GM12878 (cell line): ENCODE results near the gene ARTN. TPM values are rescaled to one million over a fixed set of nuclear protein-coding genes. Genes with fewer than 3 reads are reported as not detected.

Source experiments
- ATAC-seq: fragments of 200-7000 bp; cut with Tn5 transposase; 3 replicates; pipeline ENCODE4 v1.9.1; 2020; ENCODE audit warnings: mild to moderate bottlenecking, moderate library complexity
- BruUV-seq: library from RNA; stranded (reverse); fragments of 400-500 nt; replicated peaks from 2 replicates; lab custom pipeline; 2021; lab: Mats Ljungman, UMichigan
- CTCF ChIA-PET: fragments of 300-600 bp; sonication (Branson Sonifier 250); formaldehyde crosslinking; extraction: SDS; loops from one replicate; lab custom pipeline; 2021; ENCODE audit warnings: inconsistent platforms; lab: Yijun Ruan, JAX
- POLR2A ChIA-PET: fragments of 350-600 bp; formaldehyde crosslinking; extraction: SDS; loops from one replicate; lab custom pipeline; 2021; ENCODE audit warnings: inconsistent platforms; lab: Charles Lee
- RAD21 ChIA-PET: fragments of 300-600 bp; sonication (Branson Sonifier 250); formaldehyde crosslinking; loops from one replicate; lab custom pipeline; 2023; ENCODE audit warnings: antibody characterized with exemption; ENCODE audit not compliant: unreplicated experiment; lab: Charles Lee
- SMC1A ChIA-PET: fragments of 300-600 bp; sonication (Branson Sonifier 250); formaldehyde crosslinking; loops from one replicate; lab custom pipeline; 2023; ENCODE audit not compliant: unreplicated experiment, uncharacterized antibody; lab: Charles Lee
- DNase-seq: peaks from one replicate; pipeline ENCODE4 v3.0.0-alpha.2; 2011; ENCODE audit warnings: low read depth, low spot score
- FAIRE-seq: peaks from 3 replicates; lab custom pipeline; 2011; peaks lifted over from hg19 to GRCh38; lab: Jason Lieb, UNC
- H2AFZ ChIP-seq: 2 replicates; pipeline ENCODE4 v1.6.0; 2011; ENCODE audit warnings: low read depth, low read length, control low read depth; ENCODE audit not compliant: control insufficient read depth
- H3K27ac ChIP-seq: 2 replicates; pipeline ENCODE4 v1.5.1; 2011; ENCODE audit warnings: control low read depth; ENCODE audit not compliant: control insufficient read depth, insufficient read depth
- H3K27me3 ChIP-seq, 2 experiments: replicated peaks in 1 of 2; 2 replicates each; pipeline versions ENCODE4 v1.6.0 to v1.6.1; 2011; ENCODE audit warnings: low read length in 1 of 2; ENCODE audit not compliant: control insufficient read depth in 2 of 2, insufficient read depth in 2 of 2
- H3K36me3 ChIP-seq, 2 experiments: 2 replicates each; pipeline ENCODE4 v1.5.1; 2011; ENCODE audit warnings: low read length in 1 of 2; ENCODE audit not compliant: control insufficient read depth in 2 of 2, insufficient read depth in 2 of 2
- H3K4me1 ChIP-seq: 2 replicates; pipeline ENCODE4 v1.6.1; 2011; ENCODE audit warnings: mild to moderate bottlenecking, low read length, moderate library complexity, mixed read lengths; ENCODE audit not compliant: control insufficient read depth, insufficient read depth
- H3K4me2 ChIP-seq: 2 replicates; pipeline ENCODE4 v1.6.0; 2011; ENCODE audit warnings: control low read depth; ENCODE audit not compliant: control insufficient read depth, insufficient read depth
- H3K4me3 ChIP-seq: fragments of 200-600 bp; sonication (generic); 2 replicates; pipeline ENCODE4 v1.5.1; 2016
- H3K79me2 ChIP-seq: 2 replicates; pipeline ENCODE4 v1.6.0; 2011; ENCODE audit warnings: low read length; ENCODE audit not compliant: control insufficient read depth, insufficient read depth
- H3K9ac ChIP-seq: 2 replicates; pipeline ENCODE4 v1.8.0; 2011; ENCODE audit warnings: low read length, control low read depth, mixed read lengths; ENCODE audit not compliant: control insufficient read depth, insufficient read depth
- H3K9me3 ChIP-seq: replicated peaks from 3 replicates; pipeline ENCODE4 v1.5.1; 2011; ENCODE audit warnings: mild to moderate bottlenecking, low read length; ENCODE audit not compliant: control insufficient read depth, insufficient read depth
- H4K20me1 ChIP-seq: 2 replicates; pipeline ENCODE4 v1.6.0; 2011; ENCODE audit not compliant: control insufficient read depth, insufficient read depth
- ASH2L ChIP-seq: fragments of 300-600, 200-600 bp; sonication (generic); IDR thresholded peaks from 2 replicates; pipeline ENCODE4 v1.6.1; 2017; ENCODE audit warnings: low read depth, mild to moderate bottlenecking, borderline replicate concordance
- BCL11A ChIP-seq: IDR thresholded peaks from 2 replicates; pipeline ENCODE4 v1.6.1; 2011; ENCODE audit warnings: low read depth, low read length
- BMI1 ChIP-seq: fragments of 450-650 bp; IDR thresholded peaks from 2 replicates; pipeline ENCODE4 v1.6.1; 2016; ENCODE audit warnings: mild to moderate bottlenecking, moderate library complexity, borderline replicate concordance
- EED ChIP-seq: sonication (generic); IDR thresholded peaks from 2 replicates; pipeline ENCODE4 v1.6.1; 2016; ENCODE audit warnings: antibody characterized with exemption, low read depth
- FOXM1 ChIP-seq: IDR thresholded peaks from 2 replicates; pipeline ENCODE4 v1.6.1; 2012; ENCODE audit warnings: low read depth, mild to moderate bottlenecking, inconsistent platforms, low read length, moderate library complexity
- HDAC2 ChIP-seq: fragments of 200-600 bp; sonication (generic); IDR thresholded peaks from 2 replicates; pipeline ENCODE4 v1.6.1; 2017
- MTA3 ChIP-seq: IDR thresholded peaks from 2 replicates; pipeline ENCODE4 v1.6.1; 2012; ENCODE audit warnings: low read length, inconsistent platforms, borderline replicate concordance
- POLR2AphosphoS2 ChIP-seq: IDR thresholded peaks from 2 replicates; pipeline ENCODE4 v1.6.1; 2011; ENCODE audit warnings: low read depth, mild to moderate bottlenecking, low read length, improper control_type of control experiment, moderate library complexity
- RAD51 ChIP-seq: fragments of 450-650 bp; IDR thresholded peaks from 2 replicates; pipeline ENCODE4 v1.6.1; 2016; ENCODE audit warnings: moderate library complexity, mild to moderate bottlenecking, inconsistent platforms
- SMC3 ChIP-seq: IDR thresholded peaks from 2 replicates; pipeline ENCODE4 v1.6.1; 2011; ENCODE audit warnings: low read length, improper control_type of control experiment, borderline replicate concordance
- SPI1 ChIP-seq: IDR thresholded peaks from 2 replicates; pipeline ENCODE4 v1.6.1; 2011; ENCODE audit warnings: low read depth, mild to moderate bottlenecking, low read length, moderate library complexity, borderline replicate concordance; ENCODE audit not compliant: insufficient read depth
- TBL1XR1 ChIP-seq: IDR thresholded peaks from 2 replicates; pipeline ENCODE4 v1.6.1; 2012; ENCODE audit warnings: low read depth, low read length, improper control_type of control experiment
- TCF7 ChIP-seq: IDR thresholded peaks from 2 replicates; pipeline ENCODE4 v1.6.1; 2014; ENCODE audit warnings: antibody characterized with exemption, borderline replicate concordance
- YY1 ChIP-seq: IDR thresholded peaks from 2 replicates; pipeline ENCODE4 v1.6.1; 2011; ENCODE audit warnings: low read depth, mild to moderate bottlenecking, low read length
- ZSCAN29 ChIP-seq: fragments of 450-650 bp; IDR thresholded peaks from 2 replicates; pipeline ENCODE4 v1.6.1; 2017; ENCODE audit warnings: mild to moderate bottlenecking, moderate library complexity
- WGBS: methylation state at CpG from one replicate; pipeline ENCODE4 v1.1.6; 2016; ENCODE audit warnings: low lambda C conversion rate; ENCODE audit not compliant: insufficient replicate concordance, insufficient coverage; ENCODE audit errors: missing lambda C conversion rate; 5-methylcytosine and 5-hydroxymethylcytosine counted together
- in situ Hi-C: fragments of 300-500 bp; cut with MboI; formaldehyde crosslinking; loops from 9 replicates; pipeline ENCODE4 v1.14.3; 2018; ENCODE audit warnings: mixed read lengths
- intact Hi-C: fragments of 100-400 bp; cut with micrococcal nuclease; formaldehyde crosslinking; loops from one replicate; pipeline ENCODE4 v1.14.2; 2022; ENCODE audit not compliant: unreplicated experiment
- polyA plus RNA-seq, 11 experiments: library from polyadenylated mRNA; depleted of rRNA in 4 of 11; unstranded in 6 of 11; stranded (reverse) in 5 of 11; fragments of >200 nt; fragmentation: Nextera tagmentation in 4 of 11; fragmentation: Illumina TruSeq in 1 of 11; extraction: Ambion mirVana in 4 of 11; extraction: Trizol in 1 of 11; gene quantifications; 1 replicate in 1 of 11; 2 replicates in 10 of 11; pipeline versions ENCODE4 v1.2.1 to v1.2.3, GENCODE V29; 2011 to 2016; ENCODE audit warnings: inconsistent platforms in 2 of 11, missing spikeins in 2 of 11, low read depth in 1 of 11
- total RNA-seq, 4 experiments: library from RNA; depleted of rRNA in 3 of 4; stranded (reverse); fragments of >200 nt in 3 of 4; fragmentation: Illumina TruSeq in 1 of 4; extraction: Trizol in 1 of 4; gene quantifications; 2 replicates each; pipeline versions ENCODE4 v1.2.1 to v1.2.3, GENCODE V29; 2013 to 2021
- TF ChIP-seq, protein P1 (sequence below): fragments of 450-650 bp; IDR thresholded peaks from 2 replicates; pipeline ENCODE4 v1.6.1; 2018; ENCODE audit warnings: mild to moderate bottlenecking, low read depth, moderate library complexity; ENCODE audit not compliant: partially characterized antibody

The ARTN gene
- total and polyA plus RNA-seq, 10 of the 15 experiments (the other 5 are each of a cell fraction or from before 2014, with no cell fraction given): 0.06 to 2.1 (median 0.34) TPM; not detected in 1

DNA sequence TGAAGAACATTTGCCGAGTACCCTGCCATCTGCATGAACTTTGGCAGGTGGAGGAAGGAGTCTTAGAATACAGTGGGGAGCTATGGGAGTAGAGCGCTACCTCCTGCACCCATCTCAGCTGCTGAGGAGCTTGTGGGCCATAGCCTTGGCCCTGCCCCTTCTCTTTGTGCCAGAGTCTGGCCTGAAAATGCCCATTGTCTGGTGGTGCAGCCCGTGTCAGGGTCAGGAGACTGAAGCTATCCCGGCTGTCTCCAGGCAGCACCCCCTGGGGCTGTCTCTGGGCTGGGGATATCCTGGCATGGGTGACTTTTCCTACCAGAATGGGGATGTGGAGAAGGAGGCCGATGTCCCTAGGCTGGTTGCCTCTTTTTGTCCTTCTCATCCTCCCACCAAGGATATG lies 20.4 kb downstream of the ARTN start (continued):
- TF ChIP-seq TBL1XR1 (no peak), BMI1 (no peak), YY1 (no peak)

DNA sequence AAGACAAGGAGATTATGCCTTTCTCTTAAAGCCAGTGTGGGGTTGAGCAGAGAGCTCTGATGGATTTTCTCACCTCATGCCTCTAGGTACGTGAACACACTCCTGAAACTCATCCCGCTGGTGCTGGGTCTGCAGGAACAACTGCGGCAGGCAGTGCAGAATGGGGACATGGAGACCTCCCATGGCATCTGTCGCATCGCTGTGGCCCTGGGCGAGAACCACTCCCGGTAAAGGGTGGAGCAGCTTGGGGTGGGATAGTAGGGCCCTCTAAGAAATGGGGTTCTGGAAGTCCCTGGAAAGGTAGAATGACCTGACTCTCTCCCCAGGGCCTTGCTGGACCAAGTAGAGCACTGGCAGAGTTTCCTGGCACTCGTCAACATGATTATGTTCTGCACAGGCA lies 22.6 kb downstream of the ARTN start:
- ChIA-PET SMC1A (interaction anchor here (0.9 kb wide), 1 partner anchor 32 kb away, joined by 3 read pairs; no protein-coding TSS in a partner anchor), POLR2A (no interaction called here), RAD21 (interaction anchor here (0.9 kb wide), 1 partner anchor 10 kb away, joined by 3 read pairs; no protein-coding TSS in a partner anchor), CTCF (interaction anchor here (1.6 kb wide), 1 partner anchor 11 kb away, joined by 3 read pairs; no protein-coding TSS in a partner anchor)
- no peak for FAIRE-seq
- BruUV-seq: no TSS peak
- peaks cover 0 to 12% of the 10 kb centered on the region in 2 experiments; a peak in 1 of 4 replicates for H3K36me3 ChIP-seq
- no peak overlapping the region for H3K4me2 ChIP-seq
- no peaks in the 10 kb centered on the region for H3K27me3 ChIP-seq
- intact Hi-C loops: no loop called here
- H3K9me3 ChIP-seq: no peaks in the 10 kb centered on the region
- no peaks in the 10 kb centered on the region for H3K79me2 ChIP-seq
- 93% methylated on average over 8 of the region's 8 CpGs for WGBS
- no peaks in the 10 kb centered on the region for H4K20me1 ChIP-seq
- H3K4me3 ChIP-seq: no peak overlapping the region
- no peak for TF ChIP-seq EED
- TF ChIP-seq, protein P1, sequence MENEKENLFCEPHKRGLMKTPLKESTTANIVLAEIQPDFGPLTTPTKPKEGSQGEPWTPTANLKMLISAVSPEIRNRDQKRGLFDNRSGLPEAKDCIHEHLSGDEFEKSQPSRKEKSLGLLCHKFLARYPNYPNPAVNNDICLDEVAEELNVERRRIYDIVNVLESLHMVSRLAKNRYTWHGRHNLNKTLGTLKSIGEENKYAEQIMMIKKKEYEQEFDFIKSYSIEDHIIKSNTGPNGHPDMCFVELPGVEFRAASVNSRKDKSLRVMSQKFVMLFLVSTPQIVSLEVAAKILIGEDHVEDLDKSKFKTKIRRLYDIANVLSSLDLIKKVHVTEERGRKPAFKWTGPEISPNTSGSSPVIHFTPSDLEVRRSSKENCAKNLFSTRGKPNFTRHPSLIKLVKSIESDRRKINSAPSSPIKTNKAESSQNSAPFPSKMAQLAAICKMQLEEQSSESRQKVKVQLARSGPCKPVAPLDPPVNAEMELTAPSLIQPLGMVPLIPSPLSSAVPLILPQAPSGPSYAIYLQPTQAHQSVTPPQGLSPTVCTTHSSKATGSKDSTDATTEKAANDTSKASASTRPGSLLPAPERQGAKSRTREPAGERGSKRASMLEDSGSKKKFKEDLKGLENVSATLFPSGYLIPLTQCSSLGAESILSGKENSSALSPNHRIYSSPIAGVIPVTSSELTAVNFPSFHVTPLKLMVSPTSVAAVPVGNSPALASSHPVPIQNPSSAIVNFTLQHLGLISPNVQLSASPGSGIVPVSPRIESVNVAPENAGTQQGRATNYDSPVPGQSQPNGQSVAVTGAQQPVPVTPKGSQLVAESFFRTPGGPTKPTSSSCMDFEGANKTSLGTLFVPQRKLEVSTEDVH: no peak
- no peak for TF ChIP-seq MTA3
- TF ChIP-seq RAD51: no peak
- TF ChIP-seq SMC3: no peak
- no peak for TF ChIP-seq FOXM1
- TF ChIP-seq POLR2AphosphoS2: no peak
- no peak for TF ChIP-seq BCL11A
- TF ChIP-seq ASH2L: no peak
- no peak for TF ChIP-seq ZSCAN29
- no peak for TF ChIP-seq HDAC2
- no peak for TF ChIP-seq TCF7
- no peak for TF ChIP-seq SPI1
- in situ Hi-C loops: no loop called here
- no peak overlapping the region for H3K27ac ChIP-seq
- no peak for ATAC-seq
- DNase-seq: no peak
- no peak overlapping the region for H3K9ac ChIP-seq
- no peaks in the 10 kb centered on the region for H3K4me1 ChIP-seq
- H2AFZ ChIP-seq: no peak overlapping the region
